Left lung (tissue), 10 donors: Measurements from ENCODE around the gene CD37. TPM values are rescaled to one million over a fixed set of nuclear protein-coding genes. Genes with fewer than 3 reads are reported as not detected.
A peak's percentile ranks its signal among the peaks of the same experiment; 100 is the strongest.
"Not testable (repeated sequence)": the region's sequence is repeated elsewhere in the genome, so short reads cannot be mapped to it uniquely, and the experiment has no call there.

ENCODE experiments used
- ATAC-seq: fragments of 200-7000 bp; cut with Tn5 transposase; one replicate; pipeline ENCODE4 v1.9.1; 2020; ENCODE audit warnings: moderate library complexity
- DNase-seq, 4 donors: peaks; one replicate each; pipeline ENCODE4 v3.0.0-alpha.2; 2013 to 2020
- H3K27ac ChIP-seq, 2 donors: fragments of 200-600 bp; sonication (generic) in 1 of 2; one replicate each; pipeline versions ENCODE4 v1.5.0 to v1.8.0; 2020 to 2021
- H3K27me3 ChIP-seq, 2 donors: fragments of 200-600 bp; sonication (generic) in 1 of 2; one replicate each; pipeline versions ENCODE4 v1.5.0 to v1.8.0; 2020 to 2021
- H3K36me3 ChIP-seq, 2 donors: fragments of 200-600 bp; sonication (generic) in 1 of 2; one replicate each; pipeline versions ENCODE4 v1.5.0 to v1.8.0; 2020 to 2021
- H3K4me1 ChIP-seq, 2 donors: fragments of 200-600 bp; one replicate each; pipeline ENCODE4 v1.8.0; 2021
- H3K4me3 ChIP-seq, 2 donors: fragments of 200-600 bp; sonication (generic) in 1 of 2; one replicate each; pipeline versions ENCODE4 v1.5.0 to v1.8.0; 2020 to 2021; ENCODE audit warnings: mild to moderate bottlenecking in 1 of 2
- H3K9me3 ChIP-seq, 2 donors: fragments of 200-600 bp; sonication (generic) in 1 of 2; one replicate each; pipeline versions ENCODE4 v1.5.0 to v1.8.0; 2020 to 2021
- CTCF ChIP-seq, 2 donors: fragments of 200-600 bp; sonication (generic) in 1 of 2; IDR thresholded peaks; one replicate each; pipeline versions ENCODE4 v1.5.0 to v1.8.0; 2021; ENCODE audit warnings: antibody characterized with exemption in 2 of 2
- intact Hi-C, 2 donors: fragments of 100-400 bp; cut with DNase I; formaldehyde crosslinking; loops; one replicate each; pipeline versions ENCODE4 v1.11.2 to v1.14.2; 2022
- polyA plus RNA-seq, 6 donors: library from polyadenylated mRNA; unstranded; fragments of 120-200 nt; gene quantifications; one replicate each; pipeline ENCODE4 v1.2.1, GENCODE V29; 2013; ENCODE audit not compliant: insufficient read length in 6 of 6
- total RNA-seq, 2 donors: library from RNA; stranded (reverse); fragmentation: NEBNext Ultra II Directional; extraction: Animal tissue kit (Norgen Biotek cat#: 25700); gene quantifications; one replicate each; pipeline ENCODE4 v1.2.1, GENCODE V29; 2021
- donor health status: DM: no; HTN: yes; CAD: no.
- donor health status: DM: no; HTN: no; CAD: no.

CD37 gene
- total and polyA plus RNA-seq, 8 donors, result 36.5 to 83.2 (median 55.5) TPM

- DNase-seq (peak in 2 of 4 donors; percentile 23 to 59), ATAC-seq (peak; percentile 78)
- Histone ChIP-seq H3K4me3 (no peak overlapping the region), H3K4me1 (peaks cover 0 to 44% of the 10 kb centered on the region in 2 donors), H3K9me3 (no peaks in the 10 kb centered on the region), H3K27me3 (no peaks in the 10 kb centered on the region), H3K27ac (no peak overlapping the region), H3K36me3 (no peaks in the 10 kb centered on the region)
- intact Hi-C loops, result no loop called here
- no peak for TF ChIP-seq CTCF (IDR thresholded peaks at IDR 0.05)
Measured at GRCh38 chr19:49331616-49332055, 3.6 kb upstream of the CD37 start.

GRCh38 chr19:49332691-49333417 is 2.4 kb upstream of the CD37 start:
- H3K36me3 ChIP-seq, intact Hi-C loops, DNase-seq, H3K9me3 ChIP-seq, H3K4me3 ChIP-seq, ATAC-seq, H3K27me3 ChIP-seq: not testable (repeated sequence)
- Histone ChIP-seq H3K27ac (peak overlapping the region in 1 of 2 donors; percentile 86), H3K4me1 (peaks cover 0 to 55% of the 10 kb centered on the region in 2 donors)

- Histone ChIP-seq H3K27me3 (no peaks in the 10 kb centered on the region), H3K4me3 (no peak overlapping the region), H3K4me1 (peaks cover 0 to 60% of the 10 kb centered on the region in 2 donors), H3K36me3 (no peaks in the 10 kb centered on the region), H3K27ac (peak overlapping the region in 1 of 2 donors; percentile 86), H3K9me3 (no peaks in the 10 kb centered on the region)
- intact Hi-C loops, result no loop called here
- no peak for TF ChIP-seq CTCF (IDR thresholded peaks at IDR 0.05)
- no peak for DNase-seq
- no peak for ATAC-seq
Measured at GRCh38 chr19:49333418-49333805, 1.8 kb upstream of the CD37 start.

- Histone ChIP-seq H3K27me3 (no peaks in the 10 kb centered on the region), H3K4me3 (no peak overlapping the region), H3K36me3 (peaks cover 0 to 4% of the 10 kb centered on the region in 2 donors), H3K4me1 (peaks cover 0 to 64% of the 10 kb centered on the region in 2 donors), H3K27ac (peak overlapping the region in 1 of 2 donors; percentile 86), H3K9me3 (no peaks in the 10 kb centered on the region)
- intact Hi-C loops, result no loop called here
- DNase-seq, result peak in 2 of 4 donors; percentile 57 to 90
- no peak for TF ChIP-seq CTCF (IDR thresholded peaks at IDR 0.05)
- ATAC-seq, result peak; percentile 6
Measured at GRCh38 chr19:49333811-49334288, 1.4 kb upstream of the CD37 start.

- H3K27me3 ChIP-seq, result no peaks in the 10 kb centered on the region
- H3K4me3 ChIP-seq, result peak overlapping the region; percentile 17 to 62
- no peak for DNase-seq
- peaks cover 0 to 22% of the 10 kb centered on the region in 2 donors for H3K36me3 ChIP-seq
- TF ChIP-seq CTCF (IDR thresholded peaks at IDR 0.05), result no peak
- H3K9me3 ChIP-seq, result no peaks in the 10 kb centered on the region
- peaks cover 6 to 83% of the 10 kb centered on the region in 2 donors for H3K4me1 ChIP-seq
- intact Hi-C loops, result no loop called here
- no peak for ATAC-seq
- peak overlapping the region; percentile 62 to 86 for H3K27ac ChIP-seq
Measured at GRCh38 chr19:49335784-49336481, 727 bp downstream of the CD37 start.
